SU-DHL-6 (cell line): ENCODE measurements around the gene CRB2.

Source experiments
- H2AFZ ChIP-seq: fragments of 200-600 bp; sonication (generic); 2 replicates; pipeline ENCODE4 v1.6.1; 2014; ENCODE audit warnings: low read depth, mild to moderate bottlenecking, moderate library complexity, mixed read lengths, antibody characterized with exemption, low read length; ENCODE audit not compliant: severe bottlenecking
- H3F3A ChIP-seq: fragments of 200-600 bp; shearing (Covaris generic); 2 replicates; pipeline ENCODE4 v1.6.0; 2016; ENCODE audit warnings: antibody characterized with exemption, mild to moderate bottlenecking; ENCODE audit not compliant: insufficient read depth
- H3K27ac ChIP-seq: fragments of 200-600 bp; sonication (generic); 2 replicates; pipeline ENCODE4 v1.5.1; 2016; ENCODE audit warnings: low read depth, mild to moderate bottlenecking, low read length, moderate library complexity, mixed read lengths
- H3K27me3 ChIP-seq: fragments of 200-600 bp; sonication (generic), shearing (Covaris generic); 2 replicates; pipeline ENCODE4 v1.6.0; 2014; ENCODE audit warnings: mild to moderate bottlenecking, low read length
- H3K36me3 ChIP-seq: fragments of 200-600 bp; sonication (generic); 2 replicates; pipeline ENCODE4 v1.6.1; 2014; ENCODE audit warnings: mild to moderate bottlenecking, low read length, mixed read lengths
- H3K4me2 ChIP-seq: fragments of 300-600, 200-600 bp; shearing (Covaris generic), sonication (generic); 2 replicates; pipeline ENCODE4 v1.6.0; 2014; ENCODE audit warnings: low read length, low read depth, mild to moderate bottlenecking; ENCODE audit not compliant: poor library complexity, severe bottlenecking
- H3K4me3 ChIP-seq: fragments of 200-600 bp; sonication (generic); 2 replicates; pipeline ENCODE4 v1.5.1; 2014; ENCODE audit warnings: antibody characterized with exemption, low read length, mild to moderate bottlenecking, mixed read lengths; ENCODE audit not compliant: insufficient read depth, poor library complexity, severe bottlenecking
- H3K79me2 ChIP-seq: fragments of 200-600 bp; sonication (generic); 2 replicates; pipeline ENCODE4 v1.6.1; 2014; ENCODE audit warnings: mild to moderate bottlenecking, low read length, moderate library complexity; ENCODE audit not compliant: insufficient read depth
- H3K9ac ChIP-seq: fragments of 200-600 bp; sonication (generic); 2 replicates; pipeline ENCODE4 v1.7.0; 2014; ENCODE audit warnings: mild to moderate bottlenecking, low read length
- H3K9me2 ChIP-seq: fragments of 200-600 bp; sonication (generic); replicated peaks from 2 replicates; pipeline ENCODE4 v1.6.1; 2014; ENCODE audit warnings: low read length; ENCODE audit not compliant: insufficient read depth
- H3K9me3 ChIP-seq: fragments of 200-600 bp; sonication (generic); 2 replicates; pipeline ENCODE4 v1.6.1; 2014; ENCODE audit warnings: low read length, mixed read lengths; ENCODE audit not compliant: insufficient read depth
- H4K20me1 ChIP-seq: fragments of 200-600 bp; sonication (generic); 2 replicates; pipeline ENCODE4 v1.6.1; 2014; ENCODE audit warnings: low read depth, mild to moderate bottlenecking, antibody characterized with exemption, low read length, moderate library complexity, mixed read lengths
- CTCF ChIP-seq: fragments of 200-600 bp; sonication (generic); IDR thresholded peaks from one replicate; pipeline ENCODE4 v1.5.1; 2017; ENCODE audit warnings: antibody characterized with exemption, mild to moderate bottlenecking, low read length, moderate library complexity; ENCODE audit not compliant: insufficient read depth, poor library complexity, severe bottlenecking
- EZH2phosphoT487 ChIP-seq: fragments of 200-600 bp; sonication (generic), shearing (Covaris generic); conservative IDR thresholded peaks from 2 replicates; pipeline ENCODE4 v1.6.1; 2018; ENCODE audit warnings: mild to moderate bottlenecking, antibody characterized with exemption, low read length, moderate library complexity, mixed read lengths

Gene CRB2

GRCh38 chr9:123361731-123362510, 5.9 kb downstream of the CRB2 start:
- no peaks in the 10 kb centered on the region for H3F3A ChIP-seq
- H2AFZ ChIP-seq = no peak overlapping the region
- H3K27ac ChIP-seq = no peak overlapping the region
- H3K4me2 ChIP-seq = no peak overlapping the region
- H3K79me2 ChIP-seq = no peaks in the 10 kb centered on the region
- no peak for TF ChIP-seq EZH2phosphoT487
- no peak for TF ChIP-seq CTCF
- no peaks in the 10 kb centered on the region for H3K27me3 ChIP-seq
- no peak overlapping the region for H3K9ac ChIP-seq
- H3K36me3 ChIP-seq = no peaks in the 10 kb centered on the region
- H4K20me1 ChIP-seq = no peaks in the 10 kb centered on the region
- no peaks in the 10 kb centered on the region for H3K9me2 ChIP-seq
- no peaks in the 10 kb centered on the region for H3K9me3 ChIP-seq
- H3K4me3 ChIP-seq = no peak overlapping the region

- H3F3A ChIP-seq = no peaks in the 10 kb centered on the region
- no peak overlapping the region for H3K4me2 ChIP-seq
- H3K79me2 ChIP-seq = no peaks in the 10 kb centered on the region
- no peaks in the 10 kb centered on the region for H3K9me3 ChIP-seq
- no peak overlapping the region for H2AFZ ChIP-seq
- no peaks in the 10 kb centered on the region for H4K20me1 ChIP-seq
- TF ChIP-seq CTCF (no peak), EZH2phosphoT487 (no peak)
- H3K9ac ChIP-seq = no peak overlapping the region
- H3K27me3 ChIP-seq = no peaks in the 10 kb centered on the region
- no peak overlapping the region for H3K4me3 ChIP-seq
- H3K27ac ChIP-seq = no peak overlapping the region
- H3K36me3 ChIP-seq = no peaks in the 10 kb centered on the region
- no peaks in the 10 kb centered on the region for H3K9me2 ChIP-seq
Observed at GRCh38 chr9:123362856-123363255, 6.9 kb downstream of the CRB2 start.

DNA sequence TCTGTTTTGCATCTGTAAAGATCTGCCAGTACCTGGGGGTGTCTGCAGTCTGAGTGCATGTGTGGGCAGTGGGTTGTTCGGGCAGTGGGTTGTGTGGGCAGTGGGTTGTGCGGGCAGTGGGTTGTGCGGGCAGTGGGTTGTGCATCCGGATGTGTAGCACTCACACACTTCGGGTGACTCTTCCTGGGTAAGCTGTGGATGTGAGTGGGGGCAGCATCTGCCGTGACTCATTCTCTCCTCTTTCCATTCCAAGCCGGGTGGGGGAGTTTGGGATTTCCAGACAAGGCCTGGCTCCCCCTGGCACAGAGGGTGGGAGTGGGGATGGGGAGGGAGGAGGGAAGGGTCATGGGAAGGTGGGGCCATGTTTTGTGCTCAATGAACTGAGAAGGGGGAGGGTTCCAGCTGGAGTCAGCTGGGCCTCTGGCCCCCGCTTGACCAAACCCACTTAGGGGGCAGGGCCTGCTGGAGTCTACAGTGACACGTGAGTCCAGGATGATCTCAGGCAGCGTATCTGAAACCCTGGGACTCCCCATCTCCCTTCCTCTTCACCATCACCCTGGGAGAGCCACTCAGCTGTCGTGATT, 8.3 kb downstream of the CRB2 start:
- Histone ChIP-seq H3K9me3 (no peaks in the 10 kb centered on the region), H3K79me2 (no peaks in the 10 kb centered on the region), H3K9me2 (no peaks in the 10 kb centered on the region), H3F3A (no peaks in the 10 kb centered on the region), H4K20me1 (no peaks in the 10 kb centered on the region), H3K9ac (no peak overlapping the region), H3K4me2 (no peak overlapping the region), H3K36me3 (no peaks in the 10 kb centered on the region), H3K27ac (no peak overlapping the region), H2AFZ (no peak overlapping the region), H3K27me3 (no peaks in the 10 kb centered on the region), H3K4me3 (no peak overlapping the region)
- no peak for TF ChIP-seq EZH2phosphoT487
- no peak for TF ChIP-seq CTCF
